Keratinocyte (primary cell): Measurements from ENCODE around the gene SETX. TPM values are rescaled to one million over a fixed set of nuclear protein-coding genes. Genes with fewer than 3 reads are reported as not detected.

Experiments used
- DNase-seq: peaks from one replicate; pipeline ENCODE4 v3.0.0-alpha.2; 2011; ENCODE audit warnings: low read depth, missing footprints, low spot score
- FAIRE-seq: peaks from 2 replicates; lab custom pipeline; 2011; peaks lifted over from hg19 to GRCh38; lab: Jason Lieb, UNC
- H2AFZ ChIP-seq: 2 replicates; pipeline ENCODE4 v1.6.0; 2012; ENCODE audit warnings: low read length, control low read depth, inconsistent platforms; ENCODE audit not compliant: control insufficient read depth
- H3K27ac ChIP-seq: 2 replicates; pipeline ENCODE4 v1.5.1; 2011; ENCODE audit warnings: low read length; ENCODE audit not compliant: control insufficient read depth, insufficient read depth
- H3K27me3 ChIP-seq: 3 replicates; pipeline ENCODE4 v1.6.0; 2011; ENCODE audit warnings: low read length; ENCODE audit not compliant: control insufficient read depth, insufficient read depth; ENCODE audit errors: extremely low read depth
- H3K36me3 ChIP-seq, 2 experiments: 2 replicates in 1 of 2; 3 replicates in 1 of 2; pipeline ENCODE4 v1.5.1; 2011; ENCODE audit warnings: low read length in 2 of 2, mild to moderate bottlenecking in 1 of 2; ENCODE audit not compliant: control insufficient read depth in 2 of 2, insufficient read depth in 2 of 2; ENCODE audit errors: extremely low read depth in 1 of 2
- H3K4me1 ChIP-seq: 3 replicates; pipeline ENCODE4 v1.5.1; 2011; ENCODE audit warnings: low read length; ENCODE audit not compliant: control insufficient read depth, insufficient read depth; ENCODE audit errors: extremely low read depth
- H3K4me2 ChIP-seq: 3 replicates; pipeline ENCODE4 v1.6.0; 2011; ENCODE audit warnings: low read depth, low read length; ENCODE audit not compliant: control insufficient read depth, insufficient read depth; ENCODE audit errors: extremely low read depth
- H3K4me3 ChIP-seq, 3 experiments: fragments of 200-600 bp in 1 of 3; sonication (generic) in 1 of 3; 2 replicates in 2 of 3; 3 replicates in 1 of 3; pipeline ENCODE4 v1.5.1; 2011 to 2016; ENCODE audit warnings: low read length in 3 of 3, mild to moderate bottlenecking in 3 of 3, control low read depth in 2 of 3, inconsistent platforms in 1 of 3, low read depth in 1 of 3, mixed read lengths in 1 of 3, mixed run types in 1 of 3, moderate library complexity in 1 of 3; ENCODE audit not compliant: control insufficient read depth in 2 of 3, insufficient read depth in 2 of 3; ENCODE audit errors: extremely low read depth in 1 of 3
- H3K79me2 ChIP-seq: 2 replicates; pipeline ENCODE4 v1.6.0; 2012; ENCODE audit warnings: low read length; ENCODE audit not compliant: control insufficient read depth, insufficient read depth
- H3K9ac ChIP-seq: 3 replicates; pipeline ENCODE4 v1.6.0; 2011; ENCODE audit warnings: low read length; ENCODE audit not compliant: control insufficient read depth, insufficient read depth; ENCODE audit errors: extremely low read depth
- H3K9me1 ChIP-seq: 3 replicates; pipeline ENCODE4 v1.6.0; 2011; ENCODE audit warnings: low read length; ENCODE audit not compliant: control insufficient read depth, insufficient read depth; ENCODE audit errors: extremely low read depth
- H3K9me3 ChIP-seq: 2 replicates; pipeline ENCODE4 v1.5.1; 2012; ENCODE audit warnings: low read depth, low read length; ENCODE audit not compliant: control insufficient read depth
- H4K20me1 ChIP-seq: 3 replicates; pipeline ENCODE4 v1.6.0; 2011; ENCODE audit warnings: low read length; ENCODE audit not compliant: control insufficient read depth, insufficient read depth; ENCODE audit errors: extremely low read depth
- CTCF ChIP-seq, 3 experiments: IDR thresholded peaks in 1 of 3; conservative IDR thresholded peaks in 1 of 3; optimal IDR thresholded peaks in 1 of 3; 2 replicates in 2 of 3; 3 replicates in 1 of 3; pipeline versions ENCODE3 to v1.5.1; 2011; ENCODE audit warnings: low read length in 3 of 3, mild to moderate bottlenecking in 3 of 3, moderate library complexity in 2 of 3, control low read depth in 1 of 3, inconsistent platforms in 1 of 3; ENCODE audit not compliant: insufficient read depth in 2 of 3; ENCODE audit errors: extremely low read depth in 1 of 3
- EZH2 ChIP-seq: IDR thresholded peaks from one replicate; pipeline ENCODE4 v1.6.1; 2012; ENCODE audit warnings: inconsistent platforms, mild to moderate bottlenecking, low read length, moderate library complexity
- dilution Hi-C: fragments of 300-500 bp; cut with MboI; formaldehyde crosslinking; loops from one replicate; pipeline ENCODE4 v1.7.0; 2020; ENCODE audit warnings: low sequenced_read_pairs; ENCODE audit not compliant: extremely low pct_ligation_motif_present
- polyA plus RNA-seq, 5 experiments: library from polyadenylated mRNA; depleted of rRNA in 3 of 5; stranded (reverse) in 3 of 5; stranded (forward) in 1 of 5; unstranded in 1 of 5; fragments of >200 nt; gene quantifications; 1 replicate in 1 of 5; 2 replicates in 3 of 5; 3 replicates in 1 of 5; pipeline versions ENCODE4 v1.2.1 to v1.2.3, GENCODE V29; 2011 to 2012; ENCODE audit warnings: missing spikeins in 2 of 5, low read depth in 1 of 5, low replicate concordance in 1 of 5

Gene SETX
- polyA plus RNA-seq, 1 donor (not counting 4 experiments of a cell fraction or from before 2014, with no cell fraction given), result 23.8 TPM

GRCh38 chr9:132287256-132287760 is 67.5 kb downstream of the SETX start:
- DNase-seq (no peak), FAIRE-seq (no peak)
- no peaks in the 10 kb centered on the region for H3K9me1 ChIP-seq
- H3K36me3 ChIP-seq, result peaks cover 19 to 22% of the 10 kb centered on the region in 2 experiments
- H3K4me3 ChIP-seq, result no peak overlapping the region
- H3K9ac ChIP-seq, result no peak overlapping the region
- no peaks in the 10 kb centered on the region for H3K27me3 ChIP-seq
- H3K4me1 ChIP-seq, result no peaks in the 10 kb centered on the region
- H3K4me2 ChIP-seq, result no peak overlapping the region
- H3K27ac ChIP-seq, result no peak overlapping the region
- H4K20me1 ChIP-seq, result no peaks in the 10 kb centered on the region
- dilution Hi-C loops, result no loop called here
- TF ChIP-seq CTCF (optimal IDR thresholded peaks at IDR 0.05 in 1 of 3, IDR thresholded peaks at IDR 0.05 in 1 of 3, conservative IDR thresholded peaks at IDR 0.05 in 1 of 3; ENCODE audit: extremely low read depth in 1 of 3, insufficient read depth in 2 of 3, low read length in 3 of 3) (no peak), EZH2 (no peak)
- H3K9me3 ChIP-seq, result no peaks in the 10 kb centered on the region
- no peaks in the 10 kb centered on the region for H3K79me2 ChIP-seq
- H2AFZ ChIP-seq, result no peak overlapping the region

GRCh38 chr9:132283863-132284262 is 70.9 kb downstream of the SETX start:
- dilution Hi-C loops, result no loop called here
- H3K9ac ChIP-seq, result no peak overlapping the region
- no peaks in the 10 kb centered on the region for H3K9me3 ChIP-seq
- DNase-seq (no peak), FAIRE-seq (no peak)
- peaks cover 24 to 44% of the 10 kb centered on the region in 2 experiments for H3K36me3 ChIP-seq
- no peaks in the 10 kb centered on the region for H3K4me1 ChIP-seq
- H3K79me2 ChIP-seq, result no peaks in the 10 kb centered on the region
- no peaks in the 10 kb centered on the region for H3K27me3 ChIP-seq
- TF ChIP-seq CTCF (optimal IDR thresholded peaks at IDR 0.05 in 1 of 3, IDR thresholded peaks at IDR 0.05 in 1 of 3, conservative IDR thresholded peaks at IDR 0.05 in 1 of 3; ENCODE audit: extremely low read depth in 1 of 3, insufficient read depth in 2 of 3, low read length in 3 of 3) (no peak), EZH2 (no peak)
- H4K20me1 ChIP-seq, result no peaks in the 10 kb centered on the region
- no peak overlapping the region for H3K4me2 ChIP-seq
- H2AFZ ChIP-seq, result no peak overlapping the region
- no peak overlapping the region for H3K4me3 ChIP-seq
- no peak overlapping the region for H3K27ac ChIP-seq
- no peaks in the 10 kb centered on the region for H3K9me1 ChIP-seq
